Activated T-cell treated with anti-CD3 and anti-CD28 coated beads, Interleukin-2, amount 50 U/mL, for 48 hours (primary cell): Measurements from ENCODE around the gene ABHD4.
"Not testable (repeated sequence)": the region's sequence is repeated elsewhere in the genome, so short reads cannot be mapped to it uniquely, and the experiment has no call there.

Experiments used
- DNase-seq, 2 experiments: peaks; one replicate each; pipeline ENCODE4 v3.0.0-alpha.2; 2020

Gene ABHD4

DNA sequence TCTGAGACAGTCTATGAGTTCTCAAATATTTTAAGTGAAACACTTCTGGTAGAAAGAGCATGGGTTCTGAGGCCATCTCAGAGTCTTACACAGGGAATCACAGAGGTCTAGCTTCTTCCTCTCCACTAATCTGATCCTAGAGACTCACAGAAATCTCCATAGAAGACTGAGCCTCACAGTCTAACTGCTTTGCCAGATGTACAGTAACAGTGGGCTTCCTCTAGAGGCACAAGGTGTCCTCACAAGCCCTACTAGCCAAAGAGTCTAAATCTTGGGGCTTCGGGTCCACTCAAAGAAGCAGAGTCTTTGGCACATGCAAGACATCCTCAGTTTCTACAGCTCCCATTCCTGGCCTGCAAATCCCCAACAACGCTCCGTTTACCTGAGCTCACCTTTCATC lies 32.0 kb downstream of the ABHD4 start:
- DNase-seq: no peak

DNA sequence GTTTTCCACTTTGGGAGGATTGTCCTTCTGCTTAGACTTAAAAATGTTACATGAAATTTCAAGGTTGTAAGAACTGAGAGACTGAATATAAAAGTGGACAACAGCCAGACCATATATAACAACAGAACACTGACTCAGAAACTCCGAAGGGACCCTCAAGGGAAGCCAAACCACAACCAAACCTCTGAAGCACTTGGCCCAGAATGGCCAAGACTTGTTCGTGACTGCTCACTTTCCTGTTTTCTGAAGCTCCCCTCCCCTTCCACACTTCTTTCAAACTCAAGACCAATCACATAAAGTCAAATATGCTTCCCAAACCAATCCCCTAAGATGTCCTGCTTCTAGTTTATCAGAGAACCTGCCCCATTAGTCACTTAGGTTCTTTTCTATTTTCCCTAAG lies 32.4 kb downstream of the ABHD4 start:
- DNase-seq: no peak

DNA sequence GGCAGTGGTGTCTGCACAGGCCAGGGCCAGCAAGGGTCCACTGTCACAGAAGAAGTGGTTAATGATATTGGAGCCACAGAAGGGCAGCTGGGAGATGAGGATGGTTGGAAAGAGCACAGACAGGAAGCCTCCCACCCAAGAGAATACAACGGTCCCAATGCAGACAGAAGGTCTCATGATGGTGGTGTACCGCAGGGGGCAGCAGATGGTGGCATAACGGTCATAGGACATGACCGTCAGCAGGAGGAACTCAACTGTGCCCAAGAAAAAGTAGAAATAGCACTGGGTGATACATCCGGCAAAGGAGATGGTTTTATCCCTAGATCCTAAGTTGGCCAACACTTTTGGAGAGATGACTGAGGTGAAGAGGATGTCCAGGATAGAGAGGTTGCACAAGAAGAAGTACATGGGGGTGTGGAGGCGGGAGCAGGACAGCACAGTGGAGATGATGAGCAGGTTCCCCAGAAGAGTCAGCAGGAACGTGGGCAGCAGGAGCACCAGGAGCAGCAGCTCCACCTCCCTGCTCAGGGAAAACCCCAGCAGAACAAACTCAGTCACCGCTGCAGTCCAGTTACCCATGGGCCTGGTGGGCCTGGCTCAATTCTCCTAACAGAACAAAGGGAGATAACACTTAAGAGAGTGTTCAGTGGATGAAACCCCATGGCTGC lies 36.3 kb downstream of the ABHD4 start:
- DNase-seq: no peak

DNA sequence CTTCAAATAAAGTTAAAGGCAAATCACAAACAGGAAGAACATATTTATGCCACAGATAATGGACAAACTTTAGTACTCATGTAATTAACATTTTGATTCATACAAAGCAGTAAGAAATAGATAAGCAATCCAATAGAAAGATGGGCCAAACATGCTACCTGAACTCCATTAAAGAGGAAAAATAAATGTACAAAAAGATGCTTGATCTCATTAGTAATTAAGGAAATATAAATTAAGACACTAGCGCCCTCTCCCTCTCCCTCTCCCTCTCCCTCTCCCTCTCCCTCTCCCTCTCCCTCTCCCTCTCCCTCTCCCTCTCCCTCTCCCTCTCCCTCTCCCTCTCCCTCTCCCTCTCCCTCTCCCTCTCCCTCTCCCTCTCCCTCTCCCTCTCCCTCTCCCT lies 37.9 kb downstream of the ABHD4 start:
- not testable (repeated sequence) for DNase-seq

DNA sequence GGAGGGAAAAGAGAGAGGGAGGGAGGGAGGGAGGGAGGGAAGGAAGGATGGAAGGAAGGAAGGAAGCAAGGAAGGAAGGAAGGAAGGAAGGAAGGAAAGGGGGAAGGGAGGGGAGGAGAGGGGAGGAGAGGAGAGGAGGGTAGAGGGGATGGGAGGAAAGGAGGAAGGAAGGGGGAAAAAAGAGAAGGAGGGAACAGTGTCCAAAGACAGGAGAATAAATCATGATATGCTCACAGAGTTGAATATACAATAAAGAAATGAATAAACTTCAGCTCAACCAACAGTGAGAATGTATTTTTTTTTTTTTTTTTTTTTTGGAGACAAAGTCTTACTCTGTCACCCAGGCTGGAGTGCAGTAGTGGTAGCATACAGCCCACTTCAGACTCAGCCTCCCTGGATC lies 42.1 kb downstream of the ABHD4 start:
- no peak for DNase-seq

DNA sequence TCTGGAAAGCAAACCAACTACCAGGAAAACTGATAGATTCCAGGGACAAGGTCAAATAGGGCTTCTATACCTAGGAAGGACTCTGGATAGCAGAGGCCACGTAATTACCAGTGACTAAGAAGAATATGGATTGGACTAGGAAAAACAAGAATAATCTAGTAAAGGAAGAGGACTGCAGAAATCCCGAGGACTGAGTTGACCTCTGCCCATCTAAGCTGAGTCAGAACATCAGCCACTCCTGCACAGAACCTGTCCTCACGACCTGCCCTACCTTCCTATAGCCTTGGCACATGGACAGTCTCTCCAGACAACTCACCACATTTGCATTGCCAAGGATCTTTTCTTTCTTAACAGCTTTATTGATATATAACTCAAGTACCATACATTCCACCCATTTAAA lies 43.7 kb downstream of the ABHD4 start:
- DNase-seq: no peak

DNA sequence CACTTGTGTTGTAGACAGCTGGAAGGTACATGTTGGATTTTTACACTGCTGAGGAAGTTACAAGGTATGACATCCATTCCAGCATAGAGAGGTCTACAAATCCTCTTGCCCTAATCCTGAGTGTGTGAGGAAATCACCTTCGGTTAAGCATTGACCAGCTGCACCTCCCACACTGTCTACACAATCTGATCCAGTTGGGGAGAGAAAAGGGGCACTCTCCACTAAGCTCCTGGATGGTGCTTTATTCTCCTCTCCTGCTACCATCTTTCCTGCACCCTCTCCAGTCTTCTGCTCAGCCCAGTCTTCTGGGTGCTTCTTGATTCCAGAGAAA lies 46.2 kb downstream of the ABHD4 start, which contains the start of gene OR6J1:
Gene OR6J1 (minus strand): TSS at position 48 of the 331 bp plus-strand sequence. CDS start 9,541 bp downstream, outside the sequence.
- no peak for DNase-seq

DNA sequence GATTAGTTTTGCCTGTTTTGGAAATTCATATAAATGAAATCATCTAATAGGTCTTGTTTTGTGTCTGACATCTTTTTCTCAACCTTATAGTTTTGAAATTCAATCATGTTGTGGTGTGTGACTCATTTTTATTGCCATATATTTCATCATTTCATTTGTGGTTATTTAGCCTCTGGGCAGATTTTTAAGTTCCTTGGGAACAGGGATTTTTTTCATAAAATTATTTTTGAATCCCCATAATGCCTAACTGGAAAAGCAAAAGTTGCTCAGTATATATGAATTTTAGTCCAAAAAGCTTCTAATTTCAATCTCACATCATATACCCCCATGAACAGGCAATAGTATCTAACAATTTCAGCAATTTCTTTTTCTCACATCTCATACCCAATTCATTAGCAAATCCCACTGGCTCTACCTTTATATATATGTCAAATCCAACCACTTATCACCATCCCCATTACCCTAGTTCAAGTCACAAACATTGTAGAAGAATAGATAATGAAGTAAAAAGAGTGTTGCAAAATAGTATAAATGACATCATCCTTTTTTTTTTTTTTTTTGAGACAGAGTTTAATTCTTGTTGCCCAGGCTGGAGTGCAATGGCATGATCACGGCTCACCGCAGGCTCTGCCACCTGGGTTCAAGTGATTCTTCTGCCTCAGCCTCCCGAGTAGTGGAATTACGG lies 48.6 kb downstream of the ABHD4 start:
- DNase-seq: no peak

DNA sequence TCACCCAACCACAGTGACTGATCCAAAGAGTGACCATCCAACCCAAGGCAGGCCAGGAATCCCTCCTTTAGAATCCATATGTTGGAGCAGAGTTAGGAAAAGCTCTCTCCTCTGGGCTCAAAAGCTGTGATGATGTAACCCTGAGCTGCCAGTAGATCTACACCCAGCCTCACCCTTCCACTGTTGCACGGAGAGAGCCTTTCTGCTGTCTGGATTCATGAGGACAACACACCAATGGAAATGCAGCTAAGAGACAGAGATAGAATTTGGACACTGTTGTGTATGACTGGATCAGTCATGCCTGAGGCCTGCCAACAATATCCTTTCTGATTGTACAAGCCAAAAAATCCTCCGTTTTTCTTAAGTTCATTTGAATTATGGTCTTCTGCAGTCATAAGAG lies 50.4 kb downstream of the ABHD4 start:
- no peak for DNase-seq

DNA sequence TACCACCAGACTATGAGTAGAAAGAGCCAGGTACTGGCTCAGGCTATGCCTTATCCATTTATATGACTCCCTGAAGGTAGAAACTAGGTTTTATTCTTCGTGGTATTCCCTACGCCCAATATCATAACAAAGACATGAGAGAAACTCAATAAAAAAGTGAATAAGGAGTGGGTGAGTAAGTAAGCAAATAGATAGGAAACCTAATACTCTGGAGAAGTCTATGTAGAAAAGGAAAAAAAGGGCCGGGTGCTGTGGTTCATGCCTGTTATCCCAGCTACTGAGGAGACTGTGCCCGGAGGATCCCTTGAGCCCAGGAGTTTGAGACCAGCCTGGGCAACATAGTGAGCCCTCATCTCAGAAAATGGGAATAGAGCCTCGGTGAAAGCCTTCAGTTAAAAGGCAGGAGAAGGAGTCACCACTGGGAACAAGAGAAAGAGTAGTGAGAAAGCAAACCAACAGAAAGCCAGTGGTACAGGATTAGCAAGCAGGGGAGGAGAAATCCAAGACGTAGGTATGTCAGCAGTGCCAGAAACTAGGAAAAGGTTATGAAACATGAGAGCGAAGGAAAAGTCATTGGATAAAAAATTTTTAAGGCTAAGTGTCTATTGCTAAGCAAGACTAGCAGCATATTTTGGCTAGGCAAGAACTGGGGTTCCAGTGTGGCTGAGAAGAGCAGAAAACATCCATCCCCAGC lies 52.1 kb downstream of the ABHD4 start:
- DNase-seq: no peak

DNA sequence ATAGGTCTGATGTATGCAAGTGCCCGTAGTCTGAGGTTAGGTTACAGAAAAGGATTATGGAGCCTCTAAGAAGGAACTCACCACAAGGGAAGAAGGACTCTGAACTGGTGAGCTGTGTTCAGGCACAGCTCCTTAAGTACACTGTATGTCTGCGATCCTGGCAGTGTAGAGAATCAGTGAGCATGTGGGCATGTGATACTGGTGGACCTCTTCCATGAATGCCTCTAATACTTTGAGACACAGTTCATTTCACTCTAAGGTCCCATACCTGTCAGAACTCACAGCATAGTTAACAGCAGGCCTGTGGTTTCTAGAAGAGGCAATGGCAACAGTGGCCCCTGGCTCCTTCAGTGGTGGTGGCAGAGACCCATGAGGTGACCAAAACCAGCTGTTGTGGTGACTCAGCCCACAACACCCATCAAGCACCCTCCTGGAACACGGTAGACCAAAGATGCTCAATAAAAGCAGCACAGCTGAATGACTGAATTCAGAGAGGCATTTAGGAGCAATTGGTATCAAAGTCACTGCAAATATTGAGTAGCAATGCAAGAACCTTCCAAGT lies 52.9 kb downstream of the ABHD4 start:
- DNase-seq: peak in 1 of 2 experiments; percentile 25

DNA sequence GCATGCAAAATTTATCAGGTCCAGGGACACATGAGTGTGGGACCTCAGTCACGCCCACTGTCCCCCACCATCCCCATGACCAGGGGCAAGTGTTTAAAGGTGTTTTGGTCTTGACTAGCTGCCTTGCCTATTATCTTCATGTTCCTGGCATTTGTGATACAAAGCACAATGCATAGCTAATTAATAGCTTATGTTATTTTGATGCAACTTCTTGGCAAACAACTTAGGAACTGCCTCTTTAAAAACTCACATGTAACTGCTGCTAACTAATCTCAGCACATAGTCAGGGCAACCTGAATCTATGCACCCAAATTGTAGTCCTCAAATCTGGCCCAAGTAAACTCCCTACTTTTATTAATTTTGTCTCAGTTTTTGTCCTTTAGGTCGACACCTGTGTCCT lies 53.5 kb downstream of the ABHD4 start:
- no peak for DNase-seq

DNA sequence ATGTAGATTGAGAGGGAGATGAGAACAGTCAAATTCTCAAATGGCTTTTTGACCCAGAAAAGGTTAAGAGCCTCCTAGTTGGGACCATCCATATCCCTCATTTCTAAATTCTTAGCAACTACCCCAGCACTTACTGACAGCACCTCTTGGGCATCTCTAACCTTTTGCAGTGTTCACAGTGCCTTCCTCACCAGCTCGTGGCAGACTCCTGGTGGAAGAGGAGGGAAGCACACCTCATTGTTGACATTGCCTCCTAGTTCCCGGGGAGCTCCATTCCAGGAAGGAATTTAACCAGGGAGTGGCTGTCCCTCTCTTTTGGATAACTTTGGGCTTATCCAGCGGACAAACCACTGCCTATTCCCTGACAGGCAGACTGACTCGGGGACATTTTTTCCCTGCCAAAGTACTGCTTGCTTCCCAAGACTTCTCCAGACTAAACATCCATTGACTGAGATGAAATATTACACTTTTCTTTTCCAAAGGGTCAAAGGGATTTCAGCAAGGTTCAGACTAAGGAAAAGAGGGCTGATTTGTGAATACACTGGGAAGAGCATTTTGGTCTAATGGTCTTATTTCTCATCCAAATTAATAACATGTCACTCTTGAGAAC lies 55.0 kb downstream of the ABHD4 start:
- DNase-seq: peak; percentile 64 to 68

DNA sequence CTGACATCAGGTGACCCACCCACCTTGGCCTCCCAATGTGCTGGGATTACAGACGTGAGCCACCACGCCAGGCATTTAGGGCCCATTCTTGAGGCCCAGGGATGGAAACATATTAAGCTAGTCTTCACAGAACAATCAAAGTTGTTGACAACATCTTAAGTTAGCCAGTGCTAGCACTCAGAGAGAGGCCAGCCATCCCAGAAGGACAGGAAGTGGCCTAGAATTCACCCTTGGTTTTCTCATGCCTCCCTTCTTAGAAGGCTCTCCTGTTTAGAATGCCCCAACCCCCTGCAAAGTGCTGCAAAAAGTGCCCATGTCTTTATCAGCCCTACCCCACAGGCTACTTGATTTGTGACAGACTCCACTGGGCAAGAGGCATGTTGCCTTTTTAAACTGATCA lies 58.1 kb downstream of the ABHD4 start:
- DNase-seq: no peak

DNA sequence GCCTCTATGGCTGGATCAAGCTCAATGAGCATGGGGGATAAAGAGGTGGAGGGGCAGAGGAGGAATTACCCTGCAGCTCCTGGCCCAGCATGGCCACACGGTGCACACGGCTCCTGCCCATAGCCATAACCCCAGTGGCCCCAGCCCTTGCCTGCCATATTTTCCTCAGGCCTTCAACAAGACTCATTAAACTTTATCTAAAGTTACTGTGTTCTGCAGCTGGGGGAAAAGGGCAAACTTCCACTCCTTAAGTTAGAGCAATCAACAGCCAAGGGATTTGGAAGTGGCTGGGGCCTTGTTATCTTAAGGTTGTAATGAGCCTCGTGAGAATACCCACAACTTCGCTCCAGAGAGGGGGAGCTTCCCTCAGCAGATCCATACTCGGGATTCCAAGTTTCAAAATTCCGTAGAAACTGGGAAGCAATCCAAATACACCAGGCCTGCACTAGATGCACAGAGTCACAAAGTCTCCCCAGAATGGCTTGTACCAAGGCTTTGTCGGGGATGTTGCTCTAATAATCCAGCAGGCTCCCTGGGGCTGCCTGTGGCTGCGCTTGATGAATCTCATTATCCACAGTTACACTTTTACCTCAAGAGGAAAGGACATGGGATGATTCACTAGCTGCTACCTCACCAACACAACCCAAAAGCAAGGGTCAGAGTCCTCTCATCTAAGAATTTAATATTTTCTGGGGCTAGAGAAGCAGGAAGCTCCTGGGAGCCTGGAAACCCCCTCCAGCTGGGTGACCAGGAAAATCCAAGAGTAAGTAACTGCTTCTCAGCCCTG lies 59.0 kb downstream of the ABHD4 start:
- no peak for DNase-seq

DNA sequence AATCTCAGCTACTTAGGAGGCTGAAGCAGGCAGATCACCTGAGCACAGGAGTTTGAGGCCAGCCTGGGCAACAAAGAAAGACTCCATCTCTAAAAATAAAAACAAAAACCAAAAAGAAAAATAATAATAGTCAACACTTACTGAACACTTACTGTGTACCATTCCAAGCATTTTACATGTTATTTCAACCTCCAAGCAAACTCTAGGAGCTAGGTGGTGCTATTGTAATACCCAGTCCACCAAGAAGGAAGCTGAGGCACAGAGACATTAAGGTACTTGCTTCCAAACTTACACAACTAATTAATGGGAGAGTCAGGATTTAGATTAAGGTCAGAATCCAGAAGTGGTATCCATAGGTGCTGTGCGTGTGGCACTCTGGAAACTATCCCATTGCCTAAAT lies 59.8 kb downstream of the ABHD4 start:
- DNase-seq: no peak

DNA sequence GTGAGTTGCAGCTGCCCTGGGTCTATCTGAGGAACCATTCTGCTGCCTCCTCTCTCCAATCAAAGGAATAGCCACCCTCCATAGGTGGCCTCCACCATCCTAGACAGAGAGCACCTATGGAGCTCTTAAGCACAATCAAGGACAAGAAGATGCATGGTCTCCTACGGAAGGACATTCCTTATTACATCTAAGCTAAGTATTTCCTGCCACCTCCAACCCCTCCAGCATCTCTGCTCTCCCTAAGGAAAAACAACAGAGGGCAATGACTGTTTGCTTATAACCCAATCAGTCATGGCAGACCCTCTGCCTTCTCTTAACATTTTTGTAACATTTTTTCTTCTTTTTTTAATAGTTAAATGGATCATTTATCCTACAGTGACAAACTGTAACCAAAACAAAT lies 60.8 kb downstream of the ABHD4 start:
- DNase-seq: no peak

DNA sequence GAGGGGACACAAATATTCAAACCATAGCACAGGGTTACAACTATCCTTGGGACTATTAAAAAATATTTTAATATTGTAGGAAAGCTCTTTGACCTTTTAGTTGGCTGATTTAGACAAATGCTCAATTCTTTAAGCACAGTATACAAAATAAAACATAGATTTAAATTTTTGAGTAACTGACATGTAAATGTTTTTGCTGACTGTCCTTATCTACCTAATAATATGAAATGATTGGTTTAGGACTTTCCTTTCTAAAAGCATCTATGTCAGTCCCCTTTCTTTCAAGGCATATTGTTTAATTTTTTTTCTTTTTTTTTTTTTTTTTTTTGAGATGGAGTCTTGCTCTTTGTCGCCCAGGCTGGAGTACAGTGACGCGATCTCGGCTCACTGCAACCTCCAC lies 62.6 kb downstream of the ABHD4 start:
- no peak for DNase-seq
